ENCODE data around the gene CEACAM19.
"Not testable (repeated sequence)": the region's sequence is repeated elsewhere in the genome, so short reads cannot be mapped to it uniquely, and the experiment has no call there.

The CEACAM19 gene

GRCh38 chr19:44700547-44700946 lies 29.3 kb downstream of the CEACAM19 start:
- no peak for DNase-seq (ENCODE audit: low read depth, low spot score)

GRCh38 chr19:44701228-44701627 lies 29.9 kb downstream of the CEACAM19 start:
- DNase-seq (ENCODE audit: low read depth, low spot score), result no peak

GRCh38 chr19:44702551-44703176 lies 31.4 kb downstream of the CEACAM19 start:
- DNase-seq (ENCODE audit: low read depth, low spot score), result no peak

GRCh38 chr19:44703336-44704078 lies 32.2 kb downstream of the CEACAM19 start:
- DNase-seq (ENCODE audit: low read depth, low spot score), result no peak

- DNase-seq (ENCODE audit: low read depth, low spot score), result no peak
Measured at GRCh38 chr19:44704982-44705381, 33.7 kb downstream of the CEACAM19 start.

GRCh38 chr19:44705502-44706010 lies 34.3 kb downstream of the CEACAM19 start:
- DNase-seq (ENCODE audit: low read depth, low spot score), result no peak

- DNase-seq (ENCODE audit: low read depth, low spot score), result no peak
Measured at GRCh38 chr19:44706506-44707236, 35.4 kb downstream of the CEACAM19 start.

- no peak for DNase-seq (ENCODE audit: low read depth, low spot score)
Measured at GRCh38 chr19:44707794-44708193, 36.5 kb downstream of the CEACAM19 start.

- no peak for DNase-seq (ENCODE audit: low read depth, low spot score)
Measured at GRCh38 chr19:44708940-44709339, 37.7 kb downstream of the CEACAM19 start.

GRCh38 chr19:44709434-44710266 lies 38.4 kb downstream of the CEACAM19 start:
- not testable (repeated sequence) for DNase-seq (ENCODE audit: low read depth, low spot score)

- DNase-seq (ENCODE audit: low read depth, low spot score), result no peak
Measured at GRCh38 chr19:44710483-44710882, 39.2 kb downstream of the CEACAM19 start.

GRCh38 chr19:44712864-44713515 lies 41.7 kb downstream of the CEACAM19 start:
- no peak for DNase-seq (ENCODE audit: low read depth, low spot score)

GRCh38 chr19:44714597-44715169 lies 43.4 kb downstream of the CEACAM19 start:
- no peak for DNase-seq (ENCODE audit: low read depth, low spot score)

- no peak for DNase-seq (ENCODE audit: low read depth, low spot score)
Measured at GRCh38 chr19:44717603-44718002, 46.3 kb downstream of the CEACAM19 start.

GRCh38 chr19:44718441-44719261 lies 47.4 kb downstream of the CEACAM19 start:
- DNase-seq (ENCODE audit: low read depth, low spot score), result peak; percentile 89

GRCh38 chr19:44719262-44719701 lies 48.0 kb downstream of the CEACAM19 start:
- DNase-seq (ENCODE audit: low read depth, low spot score), result no peak

- not testable (repeated sequence) for DNase-seq (ENCODE audit: low read depth, low spot score)
Measured at GRCh38 chr19:44720396-44720795, 49.1 kb downstream of the CEACAM19 start.

GRCh38 chr19:44720945-44721344 lies 49.7 kb downstream of the CEACAM19 start:
- no peak for DNase-seq (ENCODE audit: low read depth, low spot score)

- not testable (repeated sequence) for DNase-seq (ENCODE audit: low read depth, low spot score)
Measured at GRCh38 chr19:44721369-44721768, 50.1 kb downstream of the CEACAM19 start.
